Naive thymus-derived CD8-positive, alpha-beta T cell (primary cell): ENCODE results near the gene MMEL1. TPM values are rescaled to one million over a fixed set of nuclear protein-coding genes. Genes with fewer than 3 reads are reported as not detected.

ENCODE experiments used
- ATAC-seq, 2 donors: fragments of 150-1000 bp; cut with Tn5 transposase in 1 of 2; sonication (Bioruptor Pico), chemical (Tn5 transposase) in 1 of 2; 1 replicate in 1 of 2; 2 replicates in 1 of 2; pipeline ENCODE4 v1.10.0; 2021; ENCODE audit warnings: mild to moderate bottlenecking in 2 of 2, moderate library complexity in 2 of 2
- POLR2A ChIA-PET: fragments of 350-600 bp; sonication (Branson Sonifier 250); formaldehyde crosslinking; loops from one replicate; lab custom pipeline; 2021; ENCODE audit warnings: antibody characterized with exemption; lab: Charles Lee
- DNase-seq, 10 donors: peaks; one replicate each; pipeline versions ENCODE4 v3.0.0 to v3.0.0-alpha.2; 2020 to 2022
- H3K27ac Mint-ChIP-seq, 10 donors: one replicate each; pipeline ENCODE4 v1.8.0; 2020 to 2022; ENCODE audit warnings: mild to moderate bottlenecking in 10 of 10, mixed read lengths in 10 of 10, moderate library complexity in 4 of 10, inconsistent platforms in 1 of 10
- H3K27me3 Mint-ChIP-seq, 5 donors: one replicate each; pipeline ENCODE4 v1.8.0; 2021 to 2022; ENCODE audit warnings: mixed read lengths in 5 of 5
- H3K36me3 Mint-ChIP-seq, 3 donors: one replicate each; pipeline ENCODE4 v1.8.0; 2020 to 2022; ENCODE audit warnings: mixed read lengths in 3 of 3, mild to moderate bottlenecking in 2 of 3, inconsistent platforms in 1 of 3
- H3K4me1 Mint-ChIP-seq, 4 donors: one replicate each; pipeline ENCODE4 v1.8.0; 2021 to 2022; ENCODE audit warnings: mixed read lengths in 4 of 4
- H3K4me3 Mint-ChIP-seq, 10 donors: one replicate each; pipeline ENCODE4 v1.8.0; 2020 to 2022; ENCODE audit warnings: mild to moderate bottlenecking in 10 of 10, mixed read lengths in 10 of 10, moderate library complexity in 6 of 10, inconsistent platforms in 1 of 10
- H3K9me3 Mint-ChIP-seq, 9 donors: one replicate each; pipeline ENCODE4 v1.8.0; 2020 to 2022; ENCODE audit warnings: mixed read lengths in 9 of 9, mild to moderate bottlenecking in 3 of 9, inconsistent platforms in 1 of 9, moderate library complexity in 1 of 9
- polyA plus RNA-seq, 3 donors: library from polyadenylated mRNA; unstranded; fragments of 300-500 nt; fragmentation: Illumina TruSeq; gene quantifications; one replicate each; pipeline ENCODE4 v1.2.3, GENCODE V29; 2021
- total RNA-seq, 8 experiments: library from RNA in 2 of 8; stranded (reverse) in 2 of 8; gene quantifications; one replicate each; pipeline ENCODE4 v1.2.3 and lab custom pipeline; 2021 to 2026

Gene MMEL1
- total and polyA plus RNA-seq, 5 experiments from 2014 or later: 2.5 to 18.9 (median 6.0) TPM

GRCh38 chr1:2590233-2591141, 42.3 kb downstream of the MMEL1 start:
- DNase-seq: peak in 1 of 10 donors; percentile 60
- Mint-ChIP-seq H3K4me1 (peaks cover 0 to 25% (median 13%) of the 10 kb centered on the region in 4 donors), H3K27me3 (no peaks in the 10 kb centered on the region), H3K4me3 (peak overlapping the region in 1 of 10 donors; percentile 41), H3K9me3 (no peaks in the 10 kb centered on the region), H3K36me3 (peaks cover 0 to 11% (median 3%) of the 10 kb centered on the region in 3 donors), H3K27ac (peak overlapping the region in 3 of 10 donors; percentile 14 to 70 (median 68))
- ATAC-seq: no peak
- POLR2A ChIA-PET: no interaction called here

- no peaks in the 10 kb centered on the region for H3K9me3 Mint-ChIP-seq
- no peaks in the 10 kb centered on the region for H3K27me3 Mint-ChIP-seq
- peaks cover 0 to 11% (median 3%) of the 10 kb centered on the region in 3 donors for H3K36me3 Mint-ChIP-seq
- ATAC-seq (no peak), DNase-seq (peak in 1 of 10 donors; percentile 49)
- POLR2A ChIA-PET: interaction anchor here (13.6 kb wide), 1 partner anchor 30 kb away, joined by 408 read pairs; the partner anchor contains the start of gene TNFRSF14
- peak overlapping the region in 4 of 10 donors; percentile 12 to 65 (median 18) for H3K27ac Mint-ChIP-seq
- peaks cover 7 to 33% (median 19%) of the 10 kb centered on the region in 4 donors for H3K4me1 Mint-ChIP-seq
- H3K4me3 Mint-ChIP-seq: peak overlapping the region in 4 of 10 donors; percentile 22 to 70 (median 36)
Measured at GRCh38 chr1:2589431-2590232, 43.2 kb downstream of the MMEL1 start.

- DNase-seq (peak in 1 of 10 donors; percentile 61), ATAC-seq (no peak)
- POLR2A ChIA-PET: interaction anchor here (6.6 to 13.6 kb wide), 2 partner anchors 29 to 174 kb away, joined by 65 to 408 read pairs; partner anchors contain the start of genes PEX10 and TNFRSF14
Measured at GRCh38 chr1:2588661-2589430, 44.0 kb downstream of the MMEL1 start.

GRCh38 chr1:2587860-2588571, 44.8 kb downstream of the MMEL1 start:
- H3K4me3 Mint-ChIP-seq: peak overlapping the region; percentile 69 to 91 (median 80)
- peaks cover 23 to 49% (median 32%) of the 10 kb centered on the region in 4 donors for H3K4me1 Mint-ChIP-seq
- H3K27ac Mint-ChIP-seq: peak overlapping the region in 5 of 10 donors; percentile 35 to 86 (median 72)
- H3K9me3 Mint-ChIP-seq: no peaks in the 10 kb centered on the region
- DNase-seq (peak in 1 of 10 donors; percentile 62), ATAC-seq (no peak)
- peaks cover 0 to 11% (median 3%) of the 10 kb centered on the region in 3 donors for H3K36me3 Mint-ChIP-seq
- POLR2A ChIA-PET: interaction anchor here (0.8 to 13.6 kb wide), 9 partner anchors 10 to 173 kb away, joined by 3 to 408 read pairs (median 38); partner anchors contain the start of genes PANK4, PEX10 and TNFRSF14
- no peaks in the 10 kb centered on the region for H3K27me3 Mint-ChIP-seq

More at GRCh38 chr1:2588661-2589430, 44.0 kb downstream of the MMEL1 start:
- Mint-ChIP-seq H3K36me3 (peaks cover 0 to 11% (median 3%) of the 10 kb centered on the region in 3 donors), H3K9me3 (no peaks in the 10 kb centered on the region), H3K4me3 (peak overlapping the region in 8 of 10 donors; percentile 7 to 72 (median 42)), H3K27me3 (no peaks in the 10 kb centered on the region), H3K4me1 (peaks cover 15 to 41% (median 26%) of the 10 kb centered on the region in 4 donors), H3K27ac (peak overlapping the region in 2 of 10 donors; percentile 56 to 77)

- POLR2A ChIA-PET: interaction anchor here (0.8 to 13.6 kb wide), 10 partner anchors 10 to 172 kb away, joined by 3 to 408 read pairs (median 44); partner anchors contain the start of genes PANK4, PEX10 and TNFRSF14
Measured at GRCh38 chr1:2587071-2587859, 45.6 kb downstream of the MMEL1 start.

GRCh38 chr1:2586154-2587070, 46.4 kb downstream of the MMEL1 start, which contains the start of gene PRXL2B:
Gene PRXL2B (plus strand): TSS chr1:2586777. CDS start chr1:2586886, 109 bp downstream.
- POLR2A ChIA-PET: interaction anchor here (0.6 to 13.6 kb wide), 20 partner anchors 9 to 331 kb away, joined by 3 to 408 read pairs (median 7); partner anchors contain the start of genes MORN1, PANK4, PEX10 and RER1
- peak; percentile 57 to 65 for ATAC-seq
- Mint-ChIP-seq H3K36me3 (peaks cover 0 to 11% (median 3%) of the 10 kb centered on the region in 3 donors), H3K4me3 (peak within 1 kb of the TSS; percentile 88 to 96 (median 92)), H3K27me3 (no peaks in the 10 kb centered on the region), H3K9me3 (no peaks in the 10 kb centered on the region), H3K27ac (peak within 1 kb of the TSS; percentile 88 to 99 (median 97)), H3K4me1 (peaks cover 26 to 49% (median 42%) of the 10 kb centered on the region in 4 donors)
- peak; percentile 91 to 100 (median 96) for DNase-seq

More at GRCh38 chr1:2587071-2587859, 45.6 kb downstream of the MMEL1 start:
- Mint-ChIP-seq H3K27ac (peak overlapping the region in 9 of 10 donors; percentile 20 to 89 (median 56)), H3K4me3 (peak overlapping the region; percentile 65 to 91 (median 80)), H3K27me3 (no peaks in the 10 kb centered on the region), H3K9me3 (no peaks in the 10 kb centered on the region), H3K36me3 (peaks cover 0 to 11% (median 3%) of the 10 kb centered on the region in 3 donors), H3K4me1 (peaks cover 22 to 47% (median 37%) of the 10 kb centered on the region in 4 donors)
- ATAC-seq: peak in 1 of 2 donors; percentile 0
- DNase-seq: peak in 5 of 10 donors; percentile 9 to 70 (median 33)

- Mint-ChIP-seq H3K4me1 (peaks cover 27 to 53% (median 49%) of the 10 kb centered on the region in 4 donors), H3K36me3 (peaks cover 0 to 11% (median 3%) of the 10 kb centered on the region in 3 donors), H3K27me3 (no peaks in the 10 kb centered on the region), H3K27ac (peak overlapping the region; percentile 87 to 99 (median 96)), H3K4me3 (peak overlapping the region; percentile 84 to 96 (median 90)), H3K9me3 (no peaks in the 10 kb centered on the region)
- POLR2A ChIA-PET: interaction anchor here (0.7 to 13.6 kb wide), 22 partner anchors 8 to 358 kb away, joined by 3 to 408 read pairs (median 4); partner anchors contain the start of genes MORN1, PANK4, PEX10 and RER1
- DNase-seq (peak; percentile 61 to 89 (median 80)), ATAC-seq (peak; percentile 51 to 63)
Measured at GRCh38 chr1:2585318-2586092, 47.3 kb downstream of the MMEL1 start.

GRCh38 chr1:2584686-2585317, 48.0 kb downstream of the MMEL1 start:
- ATAC-seq (no peak), DNase-seq (peak in 5 of 10 donors; percentile 13 to 44 (median 22))
- Mint-ChIP-seq H3K27me3 (no peaks in the 10 kb centered on the region), H3K4me1 (peaks cover 27 to 56% (median 54%) of the 10 kb centered on the region in 4 donors), H3K4me3 (peak overlapping the region; percentile 84 to 96 (median 90)), H3K36me3 (peaks cover 0 to 6% (median 3%) of the 10 kb centered on the region in 3 donors), H3K27ac (peak overlapping the region; percentile 87 to 99 (median 96)), H3K9me3 (no peaks in the 10 kb centered on the region)
- POLR2A ChIA-PET: interaction anchor here (0.7 to 13.6 kb wide), 20 partner anchors 7 to 386 kb away, joined by 3 to 408 read pairs (median 7); partner anchors contain the start of genes MORN1, PANK4, PEX10 and RER1
